Measurements from ENCODE around the gene COG2. TPM values are rescaled to one million over a fixed set of nuclear protein-coding genes. Genes with fewer than 3 reads are reported as not detected.
"Not testable (repeated sequence)": the region's sequence is repeated elsewhere in the genome, so short reads cannot be mapped to it uniquely, and the experiment has no call there.

COG2 gene
- total RNA-seq, 2 donors from 2014 or later: 42.0 to 53.8 TPM

DNA sequence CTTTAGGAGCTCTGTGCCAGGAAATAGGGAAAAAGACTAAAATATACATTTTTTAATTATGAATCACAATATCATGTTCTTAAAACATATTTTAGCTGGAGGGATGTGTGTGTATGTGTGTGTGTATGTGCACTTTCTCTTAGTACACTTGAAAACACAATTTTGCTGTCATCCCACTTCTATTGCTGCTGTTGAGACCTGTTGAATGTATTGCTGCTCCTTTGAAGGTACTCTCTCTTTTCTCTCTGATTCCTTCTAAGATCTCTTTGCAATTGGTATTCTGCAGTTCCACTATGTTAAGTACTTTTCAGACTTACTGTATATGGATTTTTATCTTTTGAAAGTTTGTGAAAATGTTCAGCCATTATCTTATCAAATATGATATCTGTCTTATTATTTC is 43.5 kb upstream of the COG2 start:
- H3K36me3 ChIP-seq: no peaks in the 10 kb centered on the region
- no peaks in the 10 kb centered on the region for H3K4me1 ChIP-seq
- no peaks in the 10 kb centered on the region for H3K27me3 ChIP-seq
- no peak overlapping the region for H3K4me3 ChIP-seq
- TF ChIP-seq, protein P1, sequence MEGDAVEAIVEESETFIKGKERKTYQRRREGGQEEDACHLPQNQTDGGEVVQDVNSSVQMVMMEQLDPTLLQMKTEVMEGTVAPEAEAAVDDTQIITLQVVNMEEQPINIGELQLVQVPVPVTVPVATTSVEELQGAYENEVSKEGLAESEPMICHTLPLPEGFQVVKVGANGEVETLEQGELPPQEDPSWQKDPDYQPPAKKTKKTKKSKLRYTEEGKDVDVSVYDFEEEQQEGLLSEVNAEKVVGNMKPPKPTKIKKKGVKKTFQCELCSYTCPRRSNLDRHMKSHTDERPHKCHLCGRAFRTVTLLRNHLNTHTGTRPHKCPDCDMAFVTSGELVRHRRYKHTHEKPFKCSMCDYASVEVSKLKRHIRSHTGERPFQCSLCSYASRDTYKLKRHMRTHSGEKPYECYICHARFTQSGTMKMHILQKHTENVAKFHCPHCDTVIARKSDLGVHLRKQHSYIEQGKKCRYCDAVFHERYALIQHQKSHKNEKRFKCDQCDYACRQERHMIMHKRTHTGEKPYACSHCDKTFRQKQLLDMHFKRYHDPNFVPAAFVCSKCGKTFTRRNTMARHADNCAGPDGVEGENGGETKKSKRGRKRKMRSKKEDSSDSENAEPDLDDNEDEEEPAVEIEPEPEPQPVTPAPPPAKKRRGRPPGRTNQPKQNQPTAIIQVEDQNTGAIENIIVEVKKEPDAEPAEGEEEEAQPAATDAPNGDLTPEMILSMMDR (IDR thresholded peaks at IDR 0.05): no peak
- DNase-seq: no peak
- no peaks in the 10 kb centered on the region for H3K9me3 ChIP-seq
- no peak overlapping the region for H3K27ac ChIP-seq
- H3K9ac ChIP-seq (ENCODE audit: low read depth in 2 of 2, low read length in 2 of 2): no peak overlapping the region
- intact Hi-C loops (cut with DNase I): no loop called here

DNA sequence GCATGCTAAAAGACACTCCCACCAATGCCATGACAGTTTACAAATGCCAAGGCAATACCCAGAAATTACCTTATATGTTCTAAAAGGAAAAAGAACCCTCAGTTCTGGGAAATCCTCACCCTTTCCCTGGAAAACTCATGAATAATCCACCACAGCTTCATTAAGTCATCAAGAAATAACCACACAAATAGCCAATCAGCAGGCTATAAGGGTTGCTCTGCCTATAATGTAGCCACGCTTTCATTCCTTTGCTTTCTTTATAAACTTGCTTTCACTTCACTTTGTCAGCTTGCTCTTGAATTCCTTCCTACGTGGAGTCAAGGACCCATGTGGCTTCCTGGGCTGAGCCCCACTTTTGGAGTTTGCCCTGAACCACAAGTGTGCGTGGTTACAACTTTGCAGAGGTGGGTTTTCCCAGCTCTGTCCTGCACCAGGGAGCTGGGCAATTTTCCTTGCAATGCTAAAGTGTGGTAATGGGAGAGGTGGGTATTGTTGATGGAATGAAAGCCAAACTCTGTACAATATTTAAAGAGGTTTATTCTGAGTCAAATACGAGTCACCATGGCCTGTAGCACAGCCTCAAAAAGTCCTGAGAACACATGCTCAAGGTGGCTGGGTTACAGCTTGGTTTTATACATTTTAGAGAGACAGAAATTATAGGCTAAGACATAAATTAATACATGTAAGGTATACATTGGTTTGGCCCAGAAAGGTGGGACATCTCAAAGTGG is 42.2 kb upstream of the COG2 start:
- DNase-seq: no peak
- H3K36me3 ChIP-seq: no peaks in the 10 kb centered on the region
- peak overlapping the region; percentile 61 for H3K27ac ChIP-seq
- H3K9me3 ChIP-seq: no peaks in the 10 kb centered on the region
- H3K4me1 ChIP-seq: no peaks in the 10 kb centered on the region
- TF ChIP-seq, protein P1 (IDR thresholded peaks at IDR 0.05): no peak
- intact Hi-C loops (cut with DNase I): no loop called here
- no peaks in the 10 kb centered on the region for H3K27me3 ChIP-seq
- H3K4me3 ChIP-seq: no peak overlapping the region
- H3K9ac ChIP-seq (ENCODE audit: low read depth in 2 of 2, low read length in 2 of 2): no peak overlapping the region

DNA sequence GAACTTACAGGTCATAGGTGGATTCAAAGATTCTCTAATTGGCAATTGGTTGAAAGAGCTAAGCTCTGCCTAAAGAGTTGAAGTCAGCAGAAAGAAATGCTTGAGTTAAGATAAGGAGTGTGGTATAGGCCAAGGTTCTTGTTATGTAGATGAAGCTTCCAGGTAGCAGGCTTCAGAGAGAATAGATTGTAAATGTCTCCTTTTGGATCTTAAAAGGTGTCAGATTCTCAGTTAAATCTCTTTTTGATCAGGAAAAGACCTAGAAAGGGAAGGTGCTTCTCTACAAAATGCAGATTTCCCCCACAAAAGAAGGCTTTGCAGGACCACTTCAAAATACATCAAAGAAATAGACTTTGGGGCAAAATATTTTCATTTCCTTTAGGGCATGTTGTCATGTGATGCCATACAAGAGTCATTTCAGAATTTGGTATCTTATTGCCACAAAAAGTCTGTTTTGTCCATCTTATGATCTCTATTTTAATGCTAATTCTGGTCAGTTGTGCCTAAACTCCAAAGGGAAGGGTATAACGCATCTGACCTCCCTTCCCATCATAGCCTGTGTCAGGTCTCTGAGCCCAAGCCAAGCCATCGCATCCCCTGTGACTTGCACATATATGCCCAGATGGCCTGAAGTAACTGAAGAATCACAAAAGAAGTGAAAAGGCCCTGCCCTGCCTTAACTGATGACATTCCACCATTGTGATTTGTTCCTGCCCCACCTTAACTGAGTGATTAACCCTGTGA is 41.5 kb upstream of the COG2 start:
- DNase-seq; intact Hi-C loops (cut with DNase I); H3K4me1 ChIP-seq: not testable (repeated sequence)

DNA sequence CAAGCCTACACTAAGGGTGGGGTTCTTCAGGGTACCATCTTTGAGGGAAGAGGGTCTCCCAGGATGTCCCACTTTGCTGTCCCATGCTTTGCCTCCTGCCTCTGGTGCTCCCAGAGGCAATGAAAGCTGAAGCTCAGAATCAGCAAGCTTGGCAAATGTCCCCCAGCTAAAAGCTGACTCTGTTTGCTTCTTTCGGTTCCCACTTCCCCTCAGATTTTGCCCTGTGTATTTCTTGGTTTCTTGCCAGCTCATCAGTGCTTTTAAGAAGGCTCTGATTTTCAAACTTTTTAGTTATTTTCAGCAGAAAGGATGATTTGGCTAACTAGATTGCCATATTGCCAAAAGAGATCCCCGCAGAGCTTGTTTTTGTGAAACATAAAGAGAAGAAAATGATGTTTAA is 33.1 kb upstream of the COG2 start:
- Histone ChIP-seq H3K4me1 (no peaks in the 10 kb centered on the region), H3K27me3 (no peaks in the 10 kb centered on the region), H3K27ac (no peak overlapping the region), H3K9me3 (no peaks in the 10 kb centered on the region), H3K4me3 (no peak overlapping the region), H3K9ac (ENCODE audit: low read depth in 2 of 2, low read length in 2 of 2) (no peak overlapping the region), H3K36me3 (no peaks in the 10 kb centered on the region)
- intact Hi-C loops (cut with DNase I): no loop called here
- TF ChIP-seq, protein P1 (IDR thresholded peaks at IDR 0.05): no peak
- DNase-seq: no peak

More for the DNA sequence above, 41.5 kb upstream of the COG2 start:
- not testable (repeated sequence) for H3K27me3 ChIP-seq; H3K36me3 ChIP-seq; H3K9me3 ChIP-seq; H3K4me3 ChIP-seq; H3K9ac ChIP-seq (ENCODE audit: low read depth in 2 of 2, low read length in 2 of 2)
- peak overlapping the region; percentile 61 for H3K27ac ChIP-seq

DNA sequence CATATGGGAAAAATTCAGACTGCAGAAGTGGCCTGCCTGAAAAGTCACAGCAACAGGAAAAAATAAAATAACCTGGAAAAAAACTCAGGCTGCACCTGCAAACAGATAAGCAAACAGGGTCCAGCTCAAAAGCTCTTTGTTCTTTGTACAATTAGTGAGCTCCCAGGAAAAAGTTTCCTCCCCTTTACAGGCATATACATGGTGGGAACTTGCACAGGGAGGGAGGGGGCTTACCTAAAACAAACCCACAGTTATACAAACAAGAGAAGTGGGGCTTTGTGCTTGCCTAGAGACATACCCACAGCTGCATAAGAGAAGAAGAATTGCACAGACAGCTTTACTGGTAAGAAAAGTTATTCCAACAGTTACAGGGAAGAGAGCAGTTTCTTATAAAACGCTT is 31.7 kb upstream of the COG2 start:
- Histone ChIP-seq H3K27me3 (no peaks in the 10 kb centered on the region), H3K36me3 (no peaks in the 10 kb centered on the region), H3K27ac (no peak overlapping the region), H3K4me3 (no peak overlapping the region), H3K9ac (ENCODE audit: low read depth in 2 of 2, low read length in 2 of 2) (no peak overlapping the region), H3K4me1 (no peaks in the 10 kb centered on the region), H3K9me3 (no peaks in the 10 kb centered on the region)
- TF ChIP-seq, protein P1 (IDR thresholded peaks at IDR 0.05): no peak
- intact Hi-C loops (cut with DNase I): no loop called here
- DNase-seq: no peak

Measured in colonic mucosa (tissue), 4 donors.